Keratinocyte (primary cell): ENCODE data around the gene FAM78B. TPM values are rescaled to one million over a fixed set of nuclear protein-coding genes. Genes with fewer than 3 reads are reported as not detected.

Experiments
- DNase-seq: peaks from one replicate; pipeline ENCODE4 v3.0.0-alpha.2; 2011; ENCODE audit warnings: low read depth, missing footprints, low spot score
- FAIRE-seq: peaks from 2 replicates; lab custom pipeline; 2011; peaks lifted over from hg19 to GRCh38; lab: Jason Lieb, UNC
- H2AFZ ChIP-seq: 2 replicates; pipeline ENCODE4 v1.6.0; 2012; ENCODE audit warnings: low read length, control low read depth, inconsistent platforms; ENCODE audit not compliant: control insufficient read depth
- H3K27ac ChIP-seq: 2 replicates; pipeline ENCODE4 v1.5.1; 2011; ENCODE audit warnings: low read length; ENCODE audit not compliant: control insufficient read depth, insufficient read depth
- H3K27me3 ChIP-seq: 3 replicates; pipeline ENCODE4 v1.6.0; 2011; ENCODE audit warnings: low read length; ENCODE audit not compliant: control insufficient read depth, insufficient read depth; ENCODE audit errors: extremely low read depth
- H3K36me3 ChIP-seq, 2 experiments: 2 replicates in 1 of 2; 3 replicates in 1 of 2; pipeline ENCODE4 v1.5.1; 2011; ENCODE audit warnings: low read length in 2 of 2, mild to moderate bottlenecking in 1 of 2; ENCODE audit not compliant: control insufficient read depth in 2 of 2, insufficient read depth in 2 of 2; ENCODE audit errors: extremely low read depth in 1 of 2
- H3K4me1 ChIP-seq: 3 replicates; pipeline ENCODE4 v1.5.1; 2011; ENCODE audit warnings: low read length; ENCODE audit not compliant: control insufficient read depth, insufficient read depth; ENCODE audit errors: extremely low read depth
- H3K4me2 ChIP-seq: 3 replicates; pipeline ENCODE4 v1.6.0; 2011; ENCODE audit warnings: low read depth, low read length; ENCODE audit not compliant: control insufficient read depth, insufficient read depth; ENCODE audit errors: extremely low read depth
- H3K4me3 ChIP-seq, 3 experiments: fragments of 200-600 bp in 1 of 3; sonication (generic) in 1 of 3; 2 replicates in 2 of 3; 3 replicates in 1 of 3; pipeline ENCODE4 v1.5.1; 2011 to 2016; ENCODE audit warnings: low read length in 3 of 3, mild to moderate bottlenecking in 3 of 3, control low read depth in 2 of 3, inconsistent platforms in 1 of 3, low read depth in 1 of 3, mixed read lengths in 1 of 3, mixed run types in 1 of 3, moderate library complexity in 1 of 3; ENCODE audit not compliant: control insufficient read depth in 2 of 3, insufficient read depth in 2 of 3; ENCODE audit errors: extremely low read depth in 1 of 3
- H3K79me2 ChIP-seq: 2 replicates; pipeline ENCODE4 v1.6.0; 2012; ENCODE audit warnings: low read length; ENCODE audit not compliant: control insufficient read depth, insufficient read depth
- H3K9ac ChIP-seq: 3 replicates; pipeline ENCODE4 v1.6.0; 2011; ENCODE audit warnings: low read length; ENCODE audit not compliant: control insufficient read depth, insufficient read depth; ENCODE audit errors: extremely low read depth
- H3K9me1 ChIP-seq: 3 replicates; pipeline ENCODE4 v1.6.0; 2011; ENCODE audit warnings: low read length; ENCODE audit not compliant: control insufficient read depth, insufficient read depth; ENCODE audit errors: extremely low read depth
- H3K9me3 ChIP-seq: 2 replicates; pipeline ENCODE4 v1.5.1; 2012; ENCODE audit warnings: low read depth, low read length; ENCODE audit not compliant: control insufficient read depth
- H4K20me1 ChIP-seq: 3 replicates; pipeline ENCODE4 v1.6.0; 2011; ENCODE audit warnings: low read length; ENCODE audit not compliant: control insufficient read depth, insufficient read depth; ENCODE audit errors: extremely low read depth
- CTCF ChIP-seq, 3 experiments: IDR thresholded peaks in 1 of 3; conservative IDR thresholded peaks in 1 of 3; optimal IDR thresholded peaks in 1 of 3; 2 replicates in 2 of 3; 3 replicates in 1 of 3; pipeline versions ENCODE3 to v1.5.1; 2011; ENCODE audit warnings: low read length in 3 of 3, mild to moderate bottlenecking in 3 of 3, moderate library complexity in 2 of 3, control low read depth in 1 of 3, inconsistent platforms in 1 of 3; ENCODE audit not compliant: insufficient read depth in 2 of 3; ENCODE audit errors: extremely low read depth in 1 of 3
- EZH2 ChIP-seq: IDR thresholded peaks from one replicate; pipeline ENCODE4 v1.6.1; 2012; ENCODE audit warnings: inconsistent platforms, mild to moderate bottlenecking, low read length, moderate library complexity
- dilution Hi-C: fragments of 300-500 bp; cut with MboI; formaldehyde crosslinking; loops from one replicate; pipeline ENCODE4 v1.7.0; 2020; ENCODE audit warnings: low sequenced_read_pairs; ENCODE audit not compliant: extremely low pct_ligation_motif_present
- polyA plus RNA-seq, 5 experiments: library from polyadenylated mRNA; depleted of rRNA in 3 of 5; stranded (reverse) in 3 of 5; stranded (forward) in 1 of 5; unstranded in 1 of 5; fragments of >200 nt; gene quantifications; 1 replicate in 1 of 5; 2 replicates in 3 of 5; 3 replicates in 1 of 5; pipeline versions ENCODE4 v1.2.1 to v1.2.3, GENCODE V29; 2011 to 2012; ENCODE audit warnings: missing spikeins in 2 of 5, low read depth in 1 of 5, low replicate concordance in 1 of 5

The FAM78B gene
- polyA plus RNA-seq, 1 donor (not counting 4 experiments of a cell fraction or from before 2014, with no cell fraction given) = 0.07 TPM

- no peak for FAIRE-seq
Observed at GRCh38 chr1:166089804-166090203, 77.0 kb downstream of the FAM78B start.

GRCh38 chr1:166088572-166088955, 78.2 kb downstream of the FAM78B start:
- no peak for FAIRE-seq
- no peaks in the 10 kb centered on the region for H3K9me1 ChIP-seq

More at GRCh38 chr1:166089804-166090203, 77.0 kb downstream of the FAM78B start:
- no peak for DNase-seq
- Histone ChIP-seq H3K4me2 (no peak overlapping the region), H3K4me1 (no peaks in the 10 kb centered on the region), H3K9me3 (peaks cover 1% of the 10 kb centered on the region), H3K9me1 (no peaks in the 10 kb centered on the region), H3K27ac (no peak overlapping the region), H3K79me2 (no peaks in the 10 kb centered on the region), H4K20me1 (no peaks in the 10 kb centered on the region), H3K9ac (no peak overlapping the region), H3K4me3 (no peak overlapping the region), H3K27me3 (no peaks in the 10 kb centered on the region), H3K36me3 (no peaks in the 10 kb centered on the region), H2AFZ (no peak overlapping the region)
- TF ChIP-seq CTCF (optimal IDR thresholded peaks at IDR 0.05 in 1 of 3, IDR thresholded peaks at IDR 0.05 in 1 of 3, conservative IDR thresholded peaks at IDR 0.05 in 1 of 3; ENCODE audit: extremely low read depth in 1 of 3, insufficient read depth in 2 of 3, low read length in 3 of 3) (no peak), EZH2 (no peak)
- dilution Hi-C loops = no loop called here

More at GRCh38 chr1:166088572-166088955, 78.2 kb downstream of the FAM78B start:
- Histone ChIP-seq H4K20me1 (no peaks in the 10 kb centered on the region), H3K4me2 (no peak overlapping the region), H3K9me3 (peaks cover 1% of the 10 kb centered on the region), H3K4me1 (no peaks in the 10 kb centered on the region), H3K27ac (no peak overlapping the region), H3K79me2 (no peaks in the 10 kb centered on the region), H3K4me3 (no peak overlapping the region), H2AFZ (no peak overlapping the region), H3K9ac (no peak overlapping the region), H3K36me3 (no peaks in the 10 kb centered on the region), H3K27me3 (no peaks in the 10 kb centered on the region)
- no peak for TF ChIP-seq EZH2
- TF ChIP-seq CTCF (optimal IDR thresholded peaks at IDR 0.05 in 1 of 3, IDR thresholded peaks at IDR 0.05 in 1 of 3, conservative IDR thresholded peaks at IDR 0.05 in 1 of 3; ENCODE audit: extremely low read depth in 1 of 3, insufficient read depth in 2 of 3, low read length in 3 of 3) = no peak
- no peak for DNase-seq
- dilution Hi-C loops = no loop called here
